GM04503 (cell line): ENCODE results near the gene NR1I3.

Source experiments
- DNase-seq: peaks from one replicate; pipeline ENCODE4 v3.0.0-alpha.2; 2012; ENCODE audit warnings: low read depth

Gene NR1I3

GRCh38 chr1:161218301-161219077, 19.5 kb downstream of the NR1I3 start:
- DNase-seq: no peak

GRCh38 chr1:161217831-161218230, 20.2 kb downstream of the NR1I3 start:
- no peak for DNase-seq

- DNase-seq: peak; percentile 52
Measured at GRCh38 chr1:161216945-161217712, 20.9 kb downstream of the NR1I3 start.

GRCh38 chr1:161215076-161215475, 22.9 kb downstream of the NR1I3 start, which contains the start of gene FCER1G:
TSS of gene FCER1G (plus strand) at chr1:161215295. CDS start at chr1:161215322, 27 bp downstream.
- DNase-seq: no peak

GRCh38 chr1:161214369-161214768, 23.6 kb downstream of the NR1I3 start:
- DNase-seq: no peak

GRCh38 chr1:161209790-161210409, 28.1 kb downstream of the NR1I3 start:
- no peak for DNase-seq

GRCh38 chr1:161207173-161207572, 30.8 kb downstream of the NR1I3 start:
- no peak for DNase-seq

GRCh38 chr1:161206411-161207140, 31.4 kb downstream of the NR1I3 start:
- DNase-seq: no peak

GRCh38 chr1:161201836-161202712, 35.9 kb downstream of the NR1I3 start, which contains the start of gene NDUFS2:
TSS of gene NDUFS2 (plus strand) at chr1:161202367. CDS start at chr1:161202386, 19 bp downstream.
- peak; percentile 95 for DNase-seq

GRCh38 chr1:161200992-161201835, 36.8 kb downstream of the NR1I3 start:
- peak; percentile 49 for DNase-seq

- DNase-seq: no peak
Measured at GRCh38 chr1:161200421-161200991, 37.5 kb downstream of the NR1I3 start.

GRCh38 chr1:161199506-161200139, 38.4 kb downstream of the NR1I3 start:
- DNase-seq: no peak

GRCh38 chr1:161198897-161199431, 39.0 kb downstream of the NR1I3 start, which contains the start of gene ADAMTS4:
TSS of gene ADAMTS4 (minus strand) at chr1:161199054. CDS start at chr1:161198627, 427 bp downstream.
- DNase-seq: peak; percentile 65

- DNase-seq: no peak
Measured at GRCh38 chr1:161198194-161198896, 39.7 kb downstream of the NR1I3 start.

GRCh38 chr1:161197560-161198193, 40.3 kb downstream of the NR1I3 start:
- no peak for DNase-seq

GRCh38 chr1:161196521-161197451, 41.2 kb downstream of the NR1I3 start:
- peak; percentile 77 for DNase-seq
